Psoas muscle (tissue), 8 donors: ENCODE results near the gene ITGB3BP. TPM values are rescaled to one million over a fixed set of nuclear protein-coding genes. Genes with fewer than 3 reads are reported as not detected.
A peak's percentile ranks its signal among the peaks of the same experiment; 100 is the strongest.

Experiments
- ATAC-seq, 4 donors: fragments of 200-7000 bp; cut with Tn5 transposase; one replicate each; pipeline ENCODE4 v1.9.1; 2020; ENCODE audit warnings: moderate library complexity in 3 of 4, mild to moderate bottlenecking in 2 of 4
- DNase-seq, 2 donors: peaks; one replicate each; pipeline ENCODE4 v3.0.0-alpha.2; 2020
- H3K27ac ChIP-seq: fragments of 200-600 bp; one replicate; pipeline ENCODE4 v1.8.0; 2022
- H3K27me3 ChIP-seq, 3 donors: fragments of 200-600 bp in 1 of 3; one replicate each; pipeline versions ENCODE4 v1.6.1 to v1.8.0; 2013 to 2022; ENCODE audit warnings: low read length in 2 of 3, mild to moderate bottlenecking in 2 of 3, moderate library complexity in 1 of 3; ENCODE audit not compliant: insufficient read depth in 3 of 3
- H3K36me3 ChIP-seq, 2 donors: fragments of 200-600 bp in 1 of 2; one replicate each; pipeline versions ENCODE4 v1.6.1 to v1.8.0; 2013 to 2022; ENCODE audit warnings: low read depth in 1 of 2, mild to moderate bottlenecking in 1 of 2, moderate library complexity in 1 of 2; ENCODE audit not compliant: insufficient read depth in 1 of 2
- H3K4me1 ChIP-seq: fragments of 200-600 bp; one replicate; pipeline ENCODE4 v1.8.0; 2022
- H3K4me3 ChIP-seq: fragments of 200-600 bp; one replicate; pipeline ENCODE4 v1.8.0; 2022; ENCODE audit warnings: mild to moderate bottlenecking
- H3K9me3 ChIP-seq: fragments of 200-600 bp; one replicate; pipeline ENCODE4 v1.8.0; 2022
- CTCF ChIP-seq: fragments of 200-600 bp; IDR thresholded peaks from one replicate; pipeline ENCODE4 v1.8.0; 2022; ENCODE audit warnings: antibody characterized with exemption
- WGBS, 3 donors: extraction: QIAGEN DNeasy Blood & Tissue Kit; methylation state at CpG; one replicate each; pipeline versions ENCODE4 v1.1.6 to v1.1.7; 2013; 5-methylcytosine and 5-hydroxymethylcytosine counted together
- intact Hi-C, 2 donors: fragments of 100-400 bp; cut with DNase I; formaldehyde crosslinking; loops; one replicate each; pipeline versions ENCODE4 v1.11.0 to v1.14.2; 2022
- polyA plus RNA-seq, 3 donors: library from polyadenylated mRNA; stranded (reverse); fragments of 200-250 nt; gene quantifications; one replicate each; pipeline ENCODE4 v1.2.3, GENCODE V29; 2013
- total RNA-seq, 4 donors: library from RNA; stranded (reverse); fragmentation: NEBNext Ultra II Directional in 2 of 4; extraction: Animal tissue kit (Norgen Biotek cat#: 25700) in 2 of 4; gene quantifications; one replicate each; pipeline versions ENCODE4 v1.2.1 to v1.2.4, GENCODE V29; 2021 to 2023
- donor health status: healthy with polysubstance abuse.
- donor health status: DM: no; HTN: no; CAD: no; lungs with moderate emphysema.
- donor health status: Bipolar disorder and iron deficiency.
- donor health status: healthy.
- donor health status: DM: yes; HTN: yes; CAD: no.
- donor health status: DM: no; HTN: no; CAD: no.
- donor health status: DM: no; HTN: no; CAD: no.
- donor health status: DM: yes; HTN: yes; CAD: no.

The ITGB3BP gene
- total and polyA plus RNA-seq, 7 donors, result 2.0 to 12.9 (median 4.1) TPM

DNA sequence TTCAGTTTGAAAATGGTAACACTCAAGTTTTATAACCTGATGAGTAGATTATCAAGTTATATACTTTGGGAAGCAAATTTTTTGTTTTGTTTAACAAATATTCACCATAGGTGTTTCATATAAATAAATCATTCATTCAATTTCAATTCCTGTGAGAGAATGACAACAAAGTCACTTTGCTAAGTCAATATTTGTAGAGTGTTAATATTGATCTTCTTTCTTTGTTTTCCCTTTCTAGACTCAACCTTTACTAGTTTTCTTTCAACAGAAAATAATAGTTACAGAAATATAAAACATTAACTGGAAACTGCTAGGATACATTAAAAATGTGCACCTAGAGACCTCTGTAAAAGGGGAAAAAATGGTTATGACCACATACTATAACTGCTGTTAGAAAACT, 11.4 kb upstream of the ITGB3BP start:
- no peak overlapping the region for H3K4me3 ChIP-seq
- no peak for TF ChIP-seq CTCF
- ATAC-seq (no peak), DNase-seq (no peak)
- no peaks in the 10 kb centered on the region for H3K9me3 ChIP-seq
- H3K27me3 ChIP-seq, result no peaks in the 10 kb centered on the region
- no peak overlapping the region for H3K27ac ChIP-seq
- intact Hi-C loops, result loop anchor here in 1 of 2 donors (10.0 kb wide), 1 partner anchor 690 kb away; no protein-coding TSS in a partner anchor
- H3K4me1 ChIP-seq, result no peaks in the 10 kb centered on the region
- peaks cover 0 to 49% of the 10 kb centered on the region in 2 donors for H3K36me3 ChIP-seq

- Histone ChIP-seq H3K4me3 (no peak overlapping the region), H3K4me1 (no peaks in the 10 kb centered on the region), H3K9me3 (no peaks in the 10 kb centered on the region), H3K27ac (no peak overlapping the region), H3K27me3 (no peaks in the 10 kb centered on the region), H3K36me3 (peaks cover 0 to 49% of the 10 kb centered on the region in 2 donors)
- DNase-seq, result no peak
- no peak for TF ChIP-seq CTCF
- ATAC-seq, result no peak
- WGBS, 3 donors, result 80 to 85% (median 81%) methylated on average over 1 of the region's 1 CpG
- intact Hi-C loops, result loop anchor here in 1 of 2 donors (10.0 kb wide), 1 partner anchor 689 kb away; no protein-coding TSS in a partner anchor
Observed at GRCh38 chr1:63533931-63534330, 10.9 kb upstream of the ITGB3BP start.

DNA sequence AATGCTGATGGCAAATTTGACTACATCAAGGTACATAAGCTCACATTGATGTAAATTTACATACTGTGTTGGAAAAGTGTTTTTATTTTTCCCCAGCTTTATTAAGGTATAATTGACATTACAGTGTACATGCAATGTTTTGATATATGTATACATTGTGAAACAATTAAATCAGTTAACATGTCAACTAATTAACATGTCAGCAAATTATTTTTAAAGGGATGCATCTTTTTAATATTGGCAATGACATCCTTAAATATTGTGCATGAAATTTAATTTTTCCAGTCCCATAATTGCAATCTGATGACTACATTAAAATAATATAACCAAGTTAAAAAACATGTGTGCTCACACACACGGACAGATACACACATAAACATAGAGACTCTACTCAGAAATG, 9.7 kb upstream of the ITGB3BP start:
- ATAC-seq, result no peak
- H3K27ac ChIP-seq, result no peak overlapping the region
- no peak for TF ChIP-seq CTCF
- no peaks in the 10 kb centered on the region for H3K4me1 ChIP-seq
- no peaks in the 10 kb centered on the region for H3K9me3 ChIP-seq
- peaks cover 0 to 58% of the 10 kb centered on the region in 2 donors for H3K36me3 ChIP-seq
- H3K4me3 ChIP-seq, result no peak overlapping the region
- WGBS, 3 donors, result 54 to 73% (median 66%) methylated on average over 1 of the region's 1 CpG
- intact Hi-C loops, result loop anchor here in 1 of 2 donors (10.0 kb wide), 1 partner anchor 688 kb away; no protein-coding TSS in a partner anchor
- no peaks in the 10 kb centered on the region for H3K27me3 ChIP-seq
- DNase-seq, result no peak

DNA sequence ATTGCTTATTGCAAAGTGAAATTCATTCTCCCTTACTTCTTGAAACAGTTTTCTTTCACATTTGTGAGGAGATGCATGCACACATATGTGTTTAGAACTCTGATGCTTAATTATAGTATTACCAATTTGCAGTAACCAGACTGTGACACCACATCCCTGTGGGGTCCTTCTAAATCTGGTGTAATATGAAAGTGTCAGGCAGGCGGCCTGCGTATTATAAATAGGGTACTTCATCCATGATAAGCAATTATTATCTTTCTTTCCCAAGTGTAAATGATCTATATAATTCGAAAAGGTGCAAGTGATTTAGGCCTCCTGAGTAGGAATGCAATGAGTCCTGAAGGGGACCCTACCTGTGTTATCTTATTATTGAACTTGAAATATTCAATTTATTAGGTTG, 1.2 kb upstream of the ITGB3BP start:
- Histone ChIP-seq H3K4me3 (peak overlapping the region; percentile 83), H3K27me3 (no peaks in the 10 kb centered on the region), H3K9me3 (no peaks in the 10 kb centered on the region), H3K4me1 (peaks cover 14% of the 10 kb centered on the region), H3K36me3 (peaks cover 0 to 20% of the 10 kb centered on the region in 2 donors), H3K27ac (peak overlapping the region; percentile 86)
- TF ChIP-seq CTCF, result no peak
- intact Hi-C loops, result no loop called here
- DNase-seq (no peak), ATAC-seq (no peak)
- 49 to 58% (median 57%) methylated on average over 3 of the region's 3 CpGs for WGBS, 3 donors

GRCh38 chr1:63523738-63524137, 713 bp upstream of the ITGB3BP start:
- DNase-seq, result no peak
- peak overlapping the region; percentile 86 for H3K27ac ChIP-seq
- 0 to 1% (median 0%) methylated on average over 11 of the region's 11 CpGs for WGBS, 3 donors
- no peaks in the 10 kb centered on the region for H3K27me3 ChIP-seq
- peak; percentile 34 to 67 (median 58) for ATAC-seq
- H3K4me1 ChIP-seq, result peaks cover 14% of the 10 kb centered on the region
- H3K9me3 ChIP-seq, result no peaks in the 10 kb centered on the region
- intact Hi-C loops, result no loop called here
- TF ChIP-seq CTCF, result no peak
- peak overlapping the region; percentile 83 for H3K4me3 ChIP-seq
- peaks cover 0 to 20% of the 10 kb centered on the region in 2 donors for H3K36me3 ChIP-seq
